Lower leg skin (tissue), 4 donors: ENCODE measurements around the gene PSD4. TPM values are rescaled to one million over a fixed set of nuclear protein-coding genes. Genes with fewer than 3 reads are reported as not detected.

ENCODE experiments used
- DNase-seq, 2 donors: peaks; one replicate each; pipeline ENCODE4 v3.0.0-alpha.2; 2019; ENCODE audit warnings: low spot score in 2 of 2
- H3K4me3 ChIP-seq: fragments of 200-600 bp; sonication (generic); 2 replicates; pipeline ENCODE4 v1.5.1; 2017; ENCODE audit warnings: mild to moderate bottlenecking, low read depth; ENCODE audit not compliant: poor library complexity, severe bottlenecking
- CTCF ChIP-seq, 3 donors: fragments of 450-650 bp; IDR thresholded peaks; one replicate each; pipeline ENCODE4 v1.5.1; 2016; ENCODE audit warnings: antibody characterized with exemption in 3 of 3, mild to moderate bottlenecking in 3 of 3, moderate library complexity in 2 of 3
- POLR2A ChIP-seq, 2 donors: fragments of 450-650 bp; IDR thresholded peaks; one replicate each; pipeline ENCODE4 v1.6.1; 2016 to 2017; ENCODE audit warnings: antibody characterized with exemption in 2 of 2, mild to moderate bottlenecking in 1 of 2, moderate library complexity in 1 of 2
- WGBS, 2 donors: methylation state at CpG; one replicate each; pipeline ENCODE4 v1.1.5; 2018; 5-methylcytosine and 5-hydroxymethylcytosine counted together
- intact Hi-C: fragments of 100-400 bp; cut with DNase I; formaldehyde crosslinking; loops from one replicate; pipeline ENCODE4 v1.15.0; 2023; ENCODE audit warnings: low total_unique reads
- total RNA-seq, 4 donors: library from RNA; depleted of rRNA; stranded (reverse); fragments of >200 nt; gene quantifications; one replicate each; pipeline ENCODE4 v1.1.0, GENCODE V29; 2016

The PSD4 gene
- total RNA-seq, 4 donors from 2014 or later, result 58.1 to 99.2 (median 87.6) TPM

- TF ChIP-seq POLR2A (IDR thresholded peaks at IDR 0.05) (no peak), CTCF (IDR thresholded peaks at IDR 0.05) (no peak)
- intact Hi-C loops, result no loop called here
- no peak for DNase-seq
- 79 to 85% methylated on average over 30 to 36 of the region's 38 CpGs for WGBS, 2 donors
- H3K4me3 ChIP-seq, result no peak overlapping the region
These were observed 62.8 kb downstream of the PSD4 start for GRCh38 chr2:113236367-113237159.

- intact Hi-C loops, result no loop called here
- 73 to 78% methylated on average over 9 of the region's 9 CpGs for WGBS, 2 donors
- no peak overlapping the region for H3K4me3 ChIP-seq
- DNase-seq, result no peak
- TF ChIP-seq POLR2A (IDR thresholded peaks at IDR 0.05), result no peak
- TF ChIP-seq CTCF (IDR thresholded peaks at IDR 0.05), result no peak
These were observed 63.9 kb downstream of the PSD4 start for GRCh38 chr2:113237604-113238160.

GRCh38 chr2:113238871-113239839, 65.4 kb downstream of the PSD4 start:
- 93 to 94% methylated on average over 9 of the region's 9 CpGs for WGBS, 2 donors
- TF ChIP-seq CTCF (IDR thresholded peaks at IDR 0.05) (no peak), POLR2A (IDR thresholded peaks at IDR 0.05) (no peak)
- no peak overlapping the region for H3K4me3 ChIP-seq
- DNase-seq, result no peak
- intact Hi-C loops, result no loop called here

GRCh38 chr2:113240150-113240914, 66.6 kb downstream of the PSD4 start:
- H3K4me3 ChIP-seq, result no peak overlapping the region
- WGBS, 2 donors, result 18 to 25% methylated on average over 13 to 15 of the region's 15 CpGs
- TF ChIP-seq CTCF (IDR thresholded peaks at IDR 0.05), result no peak
- no peak for TF ChIP-seq POLR2A (IDR thresholded peaks at IDR 0.05)
- intact Hi-C loops, result no loop called here
- DNase-seq, result peak; percentile 83 to 96
